Activated CD8-positive, alpha-beta memory T cell treated with anti-CD3 and anti-CD28 coated beads for 36 hours (primary cell): ENCODE results near the gene LRRC61. TPM values are rescaled to one million over a fixed set of nuclear protein-coding genes. Genes with fewer than 3 reads are reported as not detected.

Experiments
- CTCF ChIA-PET: fragments of 350-600 bp; sonication (Branson Sonifier 250); formaldehyde crosslinking; loops from one replicate; lab custom pipeline; 2021; ENCODE audit warnings: antibody characterized with exemption; lab: Charles Lee
- POLR2A ChIA-PET: fragments of 350-600 bp; sonication (Branson Sonifier 250); formaldehyde crosslinking; loops from one replicate; lab custom pipeline; 2021; ENCODE audit warnings: antibody characterized with exemption; lab: Charles Lee
- total RNA-seq, 2 experiments: library from RNA; stranded (reverse); gene quantifications; one replicate each; pipeline ENCODE4 v1.2.3, GENCODE V29; 2021

LRRC61 gene
- total RNA-seq, 2 experiments from 2014 or later: 27.3 to 27.4 TPM

GRCh38 chr7:150342121-150342408, 18.9 kb downstream of the LRRC61 start:
- ChIA-PET POLR2A (no interaction called here), CTCF (no interaction called here)

- ChIA-PET POLR2A (no interaction called here), CTCF (no interaction called here)
Observed at GRCh38 chr7:150343225-150343624, 20.1 kb downstream of the LRRC61 start.

DNA sequence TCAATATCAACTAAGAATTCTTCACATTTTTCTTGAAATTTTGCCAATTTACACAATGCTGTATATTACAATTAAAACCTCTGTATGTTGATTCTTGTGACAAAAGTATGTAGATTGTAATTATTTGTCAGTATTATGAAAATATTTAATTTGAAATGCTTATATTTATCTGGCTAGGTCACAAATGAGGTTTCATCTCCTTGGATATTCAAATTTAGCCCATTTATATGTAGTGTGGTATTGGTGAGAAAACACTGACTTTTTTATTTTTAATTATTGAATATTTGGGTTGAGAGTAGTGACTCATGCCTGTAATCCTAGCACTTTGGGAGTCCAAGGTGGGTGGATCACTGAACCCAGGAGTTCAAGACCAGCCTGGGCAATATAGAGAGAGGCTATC, 21.1 kb downstream of the LRRC61 start:
- ChIA-PET POLR2A (no interaction called here), CTCF (no interaction called here)

- POLR2A ChIA-PET: no interaction called here
- CTCF ChIA-PET: no interaction called here
Observed at GRCh38 chr7:150345012-150345411, 21.9 kb downstream of the LRRC61 start.

GRCh38 chr7:150346922-150347321, 23.8 kb downstream of the LRRC61 start:
- POLR2A ChIA-PET: no interaction called here
- CTCF ChIA-PET: no interaction called here

- POLR2A ChIA-PET: no interaction called here
- CTCF ChIA-PET: no interaction called here
Observed at GRCh38 chr7:150351587-150352194, 28.5 kb downstream of the LRRC61 start.

GRCh38 chr7:150355666-150356059, 32.5 kb downstream of the LRRC61 start:
- ChIA-PET CTCF (interaction anchor here (0.7 to 1.8 kb wide), 5 partner anchors 18 to 66 kb away, joined by 3 to 10 read pairs (median 4); no protein-coding TSS in a partner anchor), POLR2A (interaction anchor here (0.6 to 0.7 kb wide), 2 partner anchors 20 to 32 kb away, joined by 3 to 4 read pairs; partner anchors contain the start of genes ACTR3C and LRRC61)

DNA sequence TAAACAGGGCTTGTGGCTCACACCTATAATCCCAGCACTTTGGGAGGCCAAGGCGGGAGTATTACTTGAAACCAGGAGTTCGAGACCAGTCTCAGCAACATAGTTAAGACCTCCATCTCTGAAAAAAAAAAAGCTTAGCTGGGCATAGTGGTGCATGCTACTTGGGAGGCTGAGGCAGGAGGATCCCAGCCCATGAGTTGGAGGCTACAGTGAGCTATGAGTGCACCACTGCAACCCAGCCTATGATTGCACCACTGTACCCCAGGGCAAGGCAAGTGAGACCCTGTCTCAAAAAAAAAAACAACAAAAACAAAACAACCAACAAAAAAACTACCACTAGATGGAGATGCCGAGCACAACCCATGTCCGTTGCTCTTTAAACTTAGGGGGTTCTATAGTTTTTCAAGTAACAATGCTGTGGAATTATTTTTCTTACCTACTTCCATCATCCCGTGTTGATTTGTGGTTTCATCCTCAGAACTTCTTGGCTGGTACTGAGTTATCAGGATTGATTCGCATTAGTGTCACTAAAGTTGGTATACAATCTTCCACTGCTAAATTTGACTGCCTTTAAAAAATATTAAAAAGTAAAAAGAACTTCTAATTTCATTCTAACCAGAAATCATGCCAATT, 33.2 kb downstream of the LRRC61 start:
- POLR2A ChIA-PET: no interaction called here
- CTCF ChIA-PET: interaction anchor here (0.7 to 1.8 kb wide), 4 partner anchors 17 to 65 kb away, joined by 3 to 10 read pairs (median 4); no protein-coding TSS in a partner anchor

DNA sequence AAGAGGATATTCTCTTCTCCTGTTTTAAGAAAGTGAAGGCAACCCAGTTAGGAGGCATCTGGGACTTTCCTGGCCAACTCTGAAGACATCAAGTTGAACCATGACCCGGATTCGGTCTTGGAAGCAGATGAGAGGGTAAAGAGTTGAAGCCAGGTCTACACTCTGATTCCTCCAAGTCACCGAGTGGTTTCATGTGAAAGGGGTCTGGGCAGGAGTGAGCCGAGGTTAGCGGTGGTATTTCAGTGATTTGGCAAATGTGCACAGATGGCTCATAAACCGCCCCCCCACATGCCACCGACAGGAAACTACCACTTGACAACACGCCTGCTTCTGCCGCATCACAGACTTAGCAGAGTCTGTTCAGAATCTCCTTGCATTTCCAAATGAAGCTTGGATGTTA, 34.1 kb downstream of the LRRC61 start:
- POLR2A ChIA-PET: interaction anchor here (1.4 kb wide), 2 partner anchors 11 to 48 kb away, joined by 3 to 4 read pairs; partner anchors contain the start of gene REPIN1

DNA sequence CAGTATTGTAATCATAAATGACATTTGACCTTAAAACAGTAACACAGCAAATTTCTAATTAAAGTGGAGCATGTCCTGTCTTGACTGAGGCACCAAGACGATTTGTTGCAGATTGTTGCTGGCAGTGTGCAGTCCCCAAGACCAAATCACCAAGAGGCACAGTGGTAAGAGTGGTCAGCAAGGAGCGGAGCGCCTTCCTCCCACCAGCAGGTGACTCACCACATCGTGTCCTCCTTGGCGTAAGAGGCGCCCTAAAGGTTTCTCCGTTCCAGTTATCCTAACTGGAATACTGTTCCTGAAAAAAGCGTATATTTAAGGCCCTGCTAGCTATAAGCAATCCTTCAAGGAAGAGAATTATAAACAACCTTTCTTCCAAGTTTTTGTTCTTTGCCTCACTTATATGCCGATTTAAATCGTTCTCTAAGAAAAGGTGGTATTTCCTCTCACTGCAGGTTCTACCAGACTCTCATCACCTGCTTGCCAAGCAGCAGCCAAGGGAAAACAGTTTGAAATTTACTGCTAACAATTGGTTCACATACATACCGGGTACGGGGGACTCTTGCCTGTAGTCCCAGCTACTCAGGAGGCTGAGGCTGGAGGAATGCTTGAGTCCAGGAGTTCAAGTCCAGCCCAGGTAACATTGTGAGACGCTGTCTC, 34.7 kb downstream of the LRRC61 start:
- POLR2A ChIA-PET: interaction anchor here (1.4 kb wide), 2 partner anchors 10 to 48 kb away, joined by 3 to 4 read pairs; partner anchors contain the start of gene REPIN1

More for the DNA sequence above, 34.1 kb downstream of the LRRC61 start:
- CTCF ChIA-PET: interaction anchor here (0.7 to 1.8 kb wide), 2 partner anchors 21 to 32 kb away, joined by 3 to 10 read pairs; no protein-coding TSS in a partner anchor

GRCh38 chr7:150358433-150358832, 35.3 kb downstream of the LRRC61 start:
- ChIA-PET POLR2A (interaction anchor here (1.4 kb wide), 2 partner anchors 10 to 47 kb away, joined by 3 to 4 read pairs; partner anchors contain the start of gene REPIN1), CTCF (no interaction called here)

More for the DNA sequence above, 34.7 kb downstream of the LRRC61 start:
- CTCF ChIA-PET: interaction anchor here (0.7 kb wide), 1 partner anchor 31 kb away, joined by 3 read pairs; no protein-coding TSS in a partner anchor

DNA sequence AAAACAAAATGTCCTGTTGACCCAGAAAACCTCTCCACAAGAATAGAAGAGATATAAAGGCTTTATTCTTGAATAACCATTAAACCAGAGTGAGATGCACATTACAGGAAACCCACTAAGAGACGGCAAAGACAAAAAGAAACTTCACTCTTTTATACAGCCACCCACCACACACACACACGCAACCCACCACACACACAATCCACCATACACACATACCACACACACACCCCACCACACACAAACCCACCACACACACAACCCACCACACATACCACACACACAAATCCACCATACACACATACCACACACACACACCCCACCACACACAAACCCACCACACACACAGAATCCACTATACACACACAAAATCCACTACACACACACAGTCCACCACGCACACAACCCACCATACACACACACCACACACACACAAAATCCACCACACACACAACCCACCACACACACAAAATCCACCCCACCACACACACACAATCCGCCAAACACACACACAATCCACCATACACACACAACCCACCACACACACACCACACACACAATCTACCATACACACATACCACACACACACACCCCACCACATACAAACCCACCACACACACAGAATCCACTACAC, 36.0 kb downstream of the LRRC61 start:
- ChIA-PET POLR2A (interaction anchor here (1.4 kb wide), 1 partner anchor 47 kb away, joined by 3 read pairs; a partner anchor contains a TSS), CTCF (no interaction called here)

DNA sequence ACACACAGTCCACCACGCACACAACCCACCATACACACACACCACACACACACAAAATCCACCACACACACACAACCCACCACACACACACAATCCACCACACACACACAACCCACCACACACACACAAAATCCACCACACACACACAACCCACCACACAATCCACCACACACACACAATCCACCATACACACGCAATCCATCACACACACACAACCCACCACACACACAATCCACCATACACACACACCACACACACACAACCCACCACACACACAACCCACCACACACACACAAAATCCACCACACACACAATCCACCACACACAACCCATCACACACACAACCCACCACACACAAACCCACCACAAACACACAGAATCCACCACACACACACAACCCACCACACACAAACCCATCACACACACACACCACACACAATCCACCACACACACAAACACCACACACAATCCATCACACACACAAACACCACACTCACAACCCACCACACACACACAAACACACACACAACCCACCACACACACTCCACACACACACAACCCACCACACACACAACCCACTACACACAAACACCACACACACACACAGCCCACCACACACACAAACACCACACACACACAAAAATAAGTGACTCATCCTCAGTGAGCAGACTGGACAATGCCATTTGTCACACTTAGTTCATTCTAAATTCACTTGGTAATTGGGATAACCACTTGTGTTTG, 36.6 kb downstream of the LRRC61 start:
- ChIA-PET POLR2A (no interaction called here), CTCF (no interaction called here)

DNA sequence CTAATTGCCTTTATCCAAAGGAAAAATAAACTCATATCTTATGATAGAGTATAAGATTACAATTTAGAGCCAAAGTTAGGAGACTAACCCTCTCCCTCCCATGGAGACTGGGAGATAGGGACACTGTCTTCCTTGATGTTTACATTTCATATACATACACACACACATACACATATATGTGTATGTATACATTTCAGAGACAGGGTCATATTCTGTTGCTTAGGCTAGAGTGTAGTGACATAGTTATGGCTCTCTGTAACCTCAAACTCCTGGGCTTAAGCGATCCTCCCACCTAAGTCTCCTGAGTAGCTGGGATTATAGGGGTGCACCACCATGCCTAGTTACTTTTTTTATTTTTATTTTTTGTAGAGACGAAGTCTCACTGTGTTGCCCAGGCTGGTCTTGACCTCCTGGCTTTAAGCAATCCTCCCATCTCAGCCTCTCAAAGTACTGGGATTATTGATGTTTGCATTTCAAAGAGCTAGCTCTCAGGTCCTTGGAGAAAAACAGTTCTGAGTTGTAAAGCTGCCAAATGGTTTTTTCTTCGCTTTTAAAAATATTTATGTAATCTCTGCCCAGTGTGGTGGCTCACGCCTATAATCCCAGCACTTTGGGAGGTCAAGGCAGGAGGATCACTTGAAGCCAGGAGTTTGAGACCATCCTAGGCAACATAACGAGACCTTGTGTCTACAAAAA, 37.4 kb downstream of the LRRC61 start:
- POLR2A ChIA-PET: no interaction called here
- CTCF ChIA-PET: no interaction called here

DNA sequence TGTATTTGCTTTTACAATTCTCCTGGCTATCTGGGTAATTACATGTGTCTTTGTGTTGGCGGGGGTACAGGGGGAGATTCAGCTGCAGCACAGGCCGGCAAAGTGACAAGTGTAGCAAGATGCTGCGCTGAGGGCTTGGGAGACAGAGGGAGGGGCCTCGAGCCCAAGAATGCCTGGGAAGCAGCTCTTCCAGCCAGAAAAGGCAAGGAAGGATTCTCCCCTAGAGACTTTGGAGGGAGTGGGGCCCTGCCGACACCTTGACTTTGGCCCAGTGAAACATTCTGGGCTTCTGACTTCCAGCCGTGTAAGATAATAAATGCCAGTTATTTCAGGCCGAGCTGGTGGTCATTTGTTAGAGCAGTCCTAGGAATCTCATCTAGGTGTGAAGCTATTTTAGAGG, 38.2 kb downstream of the LRRC61 start:
- CTCF ChIA-PET: no interaction called here
- POLR2A ChIA-PET: no interaction called here

GRCh38 chr7:150361807-150362621, 38.9 kb downstream of the LRRC61 start:
- POLR2A ChIA-PET: no interaction called here
- CTCF ChIA-PET: no interaction called here

DNA sequence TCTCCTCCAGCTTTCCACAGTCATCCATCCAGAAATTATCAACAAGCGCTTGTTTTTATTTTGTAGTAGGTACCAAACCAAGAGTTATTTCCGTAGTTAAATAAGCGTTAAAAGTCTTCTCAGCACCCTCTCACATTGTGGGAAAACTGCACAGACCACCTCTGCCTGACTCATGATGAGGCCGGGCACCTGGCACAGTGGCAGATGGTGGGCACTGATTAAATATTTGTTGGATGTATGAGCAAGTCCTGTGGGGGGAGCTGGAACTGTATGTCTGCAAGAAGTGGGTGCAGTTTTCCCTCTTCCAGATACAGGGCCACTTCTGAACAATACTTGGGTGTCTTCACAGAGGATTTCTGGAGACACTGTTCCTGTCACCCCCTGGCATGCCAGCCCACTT, 40.2 kb downstream of the LRRC61 start:
- POLR2A ChIA-PET: no interaction called here
- CTCF ChIA-PET: interaction anchor here (0.6 kb wide), 1 partner anchor 254 kb away, joined by 3 read pairs; no protein-coding TSS in a partner anchor
